SU-DHL-6 (cell line): ENCODE data around the gene DTX3.

Source experiments
- H2AFZ ChIP-seq: fragments of 200-600 bp; sonication (generic); 2 replicates; pipeline ENCODE4 v1.6.1; 2014; ENCODE audit warnings: low read depth, mild to moderate bottlenecking, moderate library complexity, mixed read lengths, antibody characterized with exemption, low read length; ENCODE audit not compliant: severe bottlenecking
- H3F3A ChIP-seq: fragments of 200-600 bp; shearing (Covaris generic); 2 replicates; pipeline ENCODE4 v1.6.0; 2016; ENCODE audit warnings: antibody characterized with exemption, mild to moderate bottlenecking; ENCODE audit not compliant: insufficient read depth
- H3K27ac ChIP-seq: fragments of 200-600 bp; sonication (generic); 2 replicates; pipeline ENCODE4 v1.5.1; 2016; ENCODE audit warnings: low read depth, mild to moderate bottlenecking, low read length, moderate library complexity, mixed read lengths
- H3K27me3 ChIP-seq: fragments of 200-600 bp; sonication (generic), shearing (Covaris generic); 2 replicates; pipeline ENCODE4 v1.6.0; 2014; ENCODE audit warnings: mild to moderate bottlenecking, low read length
- H3K36me3 ChIP-seq: fragments of 200-600 bp; sonication (generic); 2 replicates; pipeline ENCODE4 v1.6.1; 2014; ENCODE audit warnings: mild to moderate bottlenecking, low read length, mixed read lengths
- H3K4me2 ChIP-seq: fragments of 300-600, 200-600 bp; shearing (Covaris generic), sonication (generic); 2 replicates; pipeline ENCODE4 v1.6.0; 2014; ENCODE audit warnings: low read length, low read depth, mild to moderate bottlenecking; ENCODE audit not compliant: poor library complexity, severe bottlenecking
- H3K4me3 ChIP-seq: fragments of 200-600 bp; sonication (generic); 2 replicates; pipeline ENCODE4 v1.5.1; 2014; ENCODE audit warnings: antibody characterized with exemption, low read length, mild to moderate bottlenecking, mixed read lengths; ENCODE audit not compliant: insufficient read depth, poor library complexity, severe bottlenecking
- H3K79me2 ChIP-seq: fragments of 200-600 bp; sonication (generic); 2 replicates; pipeline ENCODE4 v1.6.1; 2014; ENCODE audit warnings: mild to moderate bottlenecking, low read length, moderate library complexity; ENCODE audit not compliant: insufficient read depth
- H3K9ac ChIP-seq: fragments of 200-600 bp; sonication (generic); 2 replicates; pipeline ENCODE4 v1.7.0; 2014; ENCODE audit warnings: mild to moderate bottlenecking, low read length
- H3K9me2 ChIP-seq: fragments of 200-600 bp; sonication (generic); replicated peaks from 2 replicates; pipeline ENCODE4 v1.6.1; 2014; ENCODE audit warnings: low read length; ENCODE audit not compliant: insufficient read depth
- H3K9me3 ChIP-seq: fragments of 200-600 bp; sonication (generic); 2 replicates; pipeline ENCODE4 v1.6.1; 2014; ENCODE audit warnings: low read length, mixed read lengths; ENCODE audit not compliant: insufficient read depth
- H4K20me1 ChIP-seq: fragments of 200-600 bp; sonication (generic); 2 replicates; pipeline ENCODE4 v1.6.1; 2014; ENCODE audit warnings: low read depth, mild to moderate bottlenecking, antibody characterized with exemption, low read length, moderate library complexity, mixed read lengths
- EZH2phosphoT487 ChIP-seq: fragments of 200-600 bp; sonication (generic), shearing (Covaris generic); conservative IDR thresholded peaks from 2 replicates; pipeline ENCODE4 v1.6.1; 2018; ENCODE audit warnings: mild to moderate bottlenecking, antibody characterized with exemption, low read length, moderate library complexity, mixed read lengths
- TF ChIP-seq, protein P1 (sequence below): fragments of 200-600 bp; sonication (generic); IDR thresholded peaks from one replicate; pipeline ENCODE4 v1.5.1; 2017; ENCODE audit warnings: antibody characterized with exemption, mild to moderate bottlenecking, low read length, moderate library complexity; ENCODE audit not compliant: insufficient read depth, poor library complexity, severe bottlenecking

The DTX3 gene

DNA sequence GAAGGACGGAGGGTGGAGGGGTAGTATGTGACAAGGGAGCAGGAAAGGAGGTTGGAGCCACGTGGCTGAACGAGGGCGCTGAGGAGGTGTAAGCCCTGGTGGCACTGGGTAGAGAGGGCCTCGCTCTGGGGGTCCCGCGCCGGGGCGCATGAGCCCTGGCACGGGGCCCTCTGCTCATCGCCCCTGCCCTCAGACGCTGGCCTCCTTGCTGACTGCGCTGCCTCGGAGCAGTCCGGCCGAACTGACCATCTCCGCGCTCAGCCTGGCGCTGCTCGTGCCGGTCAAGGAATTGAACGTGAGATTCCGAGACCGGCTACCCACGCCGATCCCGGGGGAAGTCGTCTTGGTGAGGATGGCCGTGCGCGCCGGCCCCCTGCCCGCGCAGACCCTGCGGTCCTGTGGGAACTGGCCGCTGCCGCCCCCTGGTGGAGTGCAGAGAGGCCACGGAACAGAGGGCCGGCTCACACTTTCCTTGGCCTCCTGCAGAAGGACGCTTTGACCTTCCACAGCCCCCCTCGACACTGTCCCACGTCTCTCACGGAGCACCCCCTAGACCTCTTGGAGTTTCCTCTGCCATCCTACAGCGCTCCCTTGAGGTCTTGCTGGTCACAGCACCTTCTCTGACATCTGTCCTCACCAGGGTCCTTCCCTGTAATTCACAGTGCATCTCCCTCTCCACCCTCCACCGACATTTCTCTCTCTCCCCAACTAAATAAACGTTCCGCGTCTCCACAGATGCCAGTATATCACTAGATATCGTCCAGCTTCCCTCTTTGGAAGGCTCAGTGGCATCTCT is 17.1 kb downstream of the DTX3 start:
- Histone ChIP-seq H3F3A (no peaks in the 10 kb centered on the region), H3K36me3 (no peaks in the 10 kb centered on the region), H3K4me2 (no peak overlapping the region), H3K9me3 (no peaks in the 10 kb centered on the region), H3K79me2 (no peaks in the 10 kb centered on the region), H2AFZ (no peak overlapping the region), H3K9ac (no peak overlapping the region), H3K9me2 (no peaks in the 10 kb centered on the region), H4K20me1 (no peaks in the 10 kb centered on the region), H3K4me3 (no peak overlapping the region), H3K27ac (no peak overlapping the region), H3K27me3 (no peaks in the 10 kb centered on the region)
- no peak for TF ChIP-seq EZH2phosphoT487
- TF ChIP-seq, protein P1, sequence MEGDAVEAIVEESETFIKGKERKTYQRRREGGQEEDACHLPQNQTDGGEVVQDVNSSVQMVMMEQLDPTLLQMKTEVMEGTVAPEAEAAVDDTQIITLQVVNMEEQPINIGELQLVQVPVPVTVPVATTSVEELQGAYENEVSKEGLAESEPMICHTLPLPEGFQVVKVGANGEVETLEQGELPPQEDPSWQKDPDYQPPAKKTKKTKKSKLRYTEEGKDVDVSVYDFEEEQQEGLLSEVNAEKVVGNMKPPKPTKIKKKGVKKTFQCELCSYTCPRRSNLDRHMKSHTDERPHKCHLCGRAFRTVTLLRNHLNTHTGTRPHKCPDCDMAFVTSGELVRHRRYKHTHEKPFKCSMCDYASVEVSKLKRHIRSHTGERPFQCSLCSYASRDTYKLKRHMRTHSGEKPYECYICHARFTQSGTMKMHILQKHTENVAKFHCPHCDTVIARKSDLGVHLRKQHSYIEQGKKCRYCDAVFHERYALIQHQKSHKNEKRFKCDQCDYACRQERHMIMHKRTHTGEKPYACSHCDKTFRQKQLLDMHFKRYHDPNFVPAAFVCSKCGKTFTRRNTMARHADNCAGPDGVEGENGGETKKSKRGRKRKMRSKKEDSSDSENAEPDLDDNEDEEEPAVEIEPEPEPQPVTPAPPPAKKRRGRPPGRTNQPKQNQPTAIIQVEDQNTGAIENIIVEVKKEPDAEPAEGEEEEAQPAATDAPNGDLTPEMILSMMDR = peak; percentile 63

DNA sequence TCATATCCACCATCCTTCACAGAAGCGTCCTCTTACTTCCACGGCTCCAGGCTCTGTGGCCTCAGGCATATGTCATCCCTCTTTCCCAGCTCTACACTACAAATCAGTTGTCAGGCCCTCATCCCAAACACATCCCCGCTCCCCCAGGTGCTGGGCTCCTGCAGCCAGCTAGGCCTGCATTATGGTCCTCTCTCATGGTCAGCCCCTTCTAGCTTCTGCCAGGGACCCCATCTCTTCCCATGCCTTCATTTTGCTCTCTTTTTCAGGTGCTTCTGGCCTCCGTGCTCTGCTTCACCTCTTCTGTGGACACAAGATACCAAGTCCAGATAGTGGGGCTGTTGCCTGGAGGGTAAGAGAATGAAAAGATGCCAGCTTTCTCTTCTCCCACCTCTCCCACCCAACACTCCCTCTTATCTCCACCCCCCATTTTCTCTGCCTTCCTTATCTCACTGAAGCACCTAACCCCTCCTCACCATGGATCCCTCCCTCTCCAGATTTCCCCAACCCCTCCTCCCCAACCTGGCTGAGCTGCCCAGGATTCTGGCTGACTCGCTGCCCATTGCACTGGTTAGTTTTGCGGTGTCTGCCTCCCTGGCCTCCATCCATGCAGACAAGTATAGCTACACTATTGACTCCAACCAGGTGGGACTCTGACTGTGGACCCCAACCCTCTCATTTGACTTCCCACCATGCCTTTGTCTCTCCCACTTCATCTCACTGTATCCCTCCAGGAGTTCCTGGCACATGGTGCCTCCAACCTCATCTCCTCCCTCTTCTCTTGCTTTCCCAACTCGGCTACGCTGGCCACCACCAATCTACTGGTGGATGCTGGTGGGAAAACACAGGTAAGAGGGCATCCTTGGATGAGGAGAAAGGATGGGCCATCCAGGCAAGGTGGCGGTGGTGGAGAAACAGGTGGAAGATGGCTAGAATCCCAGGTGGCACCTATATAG is 17.9 kb downstream of the DTX3 start:
- Histone ChIP-seq H3K9me2 (no peaks in the 10 kb centered on the region), H3K9me3 (no peaks in the 10 kb centered on the region), H3K9ac (no peak overlapping the region), H3K27ac (no peak overlapping the region), H3K27me3 (no peaks in the 10 kb centered on the region), H3F3A (no peaks in the 10 kb centered on the region), H3K36me3 (no peaks in the 10 kb centered on the region), H4K20me1 (no peaks in the 10 kb centered on the region), H3K79me2 (no peaks in the 10 kb centered on the region), H2AFZ (no peak overlapping the region), H3K4me2 (no peak overlapping the region), H3K4me3 (no peak overlapping the region)
- no peak for TF ChIP-seq EZH2phosphoT487
- TF ChIP-seq, protein P1 = no peak

DNA sequence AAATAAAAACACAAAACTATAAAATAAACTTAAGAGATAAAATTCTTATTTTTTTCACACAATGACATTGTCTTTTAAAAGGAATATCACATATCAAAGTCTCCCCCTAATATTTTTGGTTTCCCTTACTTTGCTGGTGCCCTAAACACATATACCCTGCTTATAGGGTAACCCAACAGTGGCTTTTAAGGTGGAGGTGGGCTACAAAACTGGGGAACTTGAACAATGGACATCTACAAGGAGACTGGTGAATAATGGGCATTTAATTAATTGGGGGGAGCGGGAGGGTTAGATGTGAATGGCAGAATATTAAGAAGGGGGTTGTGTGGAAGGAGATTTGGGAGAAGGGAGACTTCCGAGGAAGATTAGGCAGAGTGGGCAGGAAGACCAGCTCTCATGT is 18.8 kb downstream of the DTX3 start:
- no peak overlapping the region for H3K4me2 ChIP-seq
- H3K79me2 ChIP-seq = no peaks in the 10 kb centered on the region
- no peak overlapping the region for H3K4me3 ChIP-seq
- no peaks in the 10 kb centered on the region for H3K9me3 ChIP-seq
- H4K20me1 ChIP-seq = no peaks in the 10 kb centered on the region
- no peak for TF ChIP-seq EZH2phosphoT487
- TF ChIP-seq, protein P1 = no peak
- H3K36me3 ChIP-seq = no peaks in the 10 kb centered on the region
- H3K27ac ChIP-seq = no peak overlapping the region
- no peaks in the 10 kb centered on the region for H3K9me2 ChIP-seq
- no peaks in the 10 kb centered on the region for H3K27me3 ChIP-seq
- H3K9ac ChIP-seq = no peak overlapping the region
- H3F3A ChIP-seq = no peaks in the 10 kb centered on the region
- H2AFZ ChIP-seq = no peak overlapping the region
